Stimulated activated CD4-positive, alpha-beta T cell treated with anti-CD3 and anti-CD28 coated beads, Interleukin-4, amount 100 ng/mL, for 1 hour (primary cell): Measurements from ENCODE around the gene LRRC8B.
A peak's percentile ranks its signal among the peaks of the same experiment; 100 is the strongest.
"Not testable (repeated sequence)": the region's sequence is repeated elsewhere in the genome, so short reads cannot be mapped to it uniquely, and the experiment has no call there.

Experiments used
- DNase-seq: peaks from one replicate; pipeline ENCODE4 v3.0.0-alpha.2; 2020

LRRC8B gene

DNA sequence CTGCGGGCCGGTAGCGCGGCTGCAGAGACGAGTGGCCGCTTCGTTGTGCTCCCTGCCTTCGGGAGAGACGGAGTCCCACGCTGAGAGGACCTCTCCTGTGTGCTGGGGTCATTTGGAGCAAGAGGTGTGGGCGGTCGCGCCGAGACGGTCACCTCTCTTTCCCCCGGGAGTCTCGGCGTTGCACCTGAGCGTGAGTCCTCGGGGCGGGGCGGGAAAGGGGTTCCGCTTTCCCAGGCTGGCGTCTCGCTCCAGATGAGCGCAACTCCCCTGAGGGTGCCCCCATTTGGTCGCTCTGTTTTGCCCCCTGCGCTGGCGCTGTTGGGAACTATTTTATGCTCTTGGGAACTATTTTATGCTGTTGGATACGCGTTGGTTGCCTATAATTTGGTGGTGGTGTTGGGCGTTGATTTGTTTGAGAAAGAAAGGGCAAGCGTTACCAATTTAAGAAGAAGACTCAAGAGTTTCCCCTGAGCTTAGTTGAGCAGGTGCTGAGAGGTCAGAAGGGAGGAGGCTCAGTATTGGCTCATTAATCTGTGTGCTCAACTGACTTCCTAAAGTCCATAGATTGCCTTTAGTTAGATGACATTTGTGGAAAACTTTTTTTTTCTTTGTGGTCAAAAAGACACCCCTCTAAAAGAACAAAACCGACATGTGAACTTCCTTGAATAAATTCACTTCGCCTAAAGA is 683 bp downstream of the LRRC8B start:
- DNase-seq: peak; percentile 47

DNA sequence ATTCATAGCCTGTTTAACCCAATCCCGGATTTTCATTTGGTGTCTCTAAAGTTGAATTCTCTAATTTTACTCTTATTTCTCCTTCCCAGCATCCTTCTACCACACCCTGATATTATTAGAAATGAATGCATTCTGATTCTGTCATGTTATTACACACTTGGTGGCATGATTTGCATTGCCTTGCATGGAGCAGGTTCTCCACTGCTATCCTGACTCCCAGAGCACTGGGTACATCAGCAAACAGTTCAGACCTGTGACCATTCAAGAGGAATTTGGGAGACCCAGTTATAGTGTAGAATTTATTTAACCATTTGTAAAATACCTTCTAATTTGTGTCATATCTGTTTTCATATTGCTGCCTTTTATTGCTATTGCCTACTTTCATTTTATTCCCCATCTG is 2.6 kb downstream of the LRRC8B start:
- DNase-seq: no peak

DNA sequence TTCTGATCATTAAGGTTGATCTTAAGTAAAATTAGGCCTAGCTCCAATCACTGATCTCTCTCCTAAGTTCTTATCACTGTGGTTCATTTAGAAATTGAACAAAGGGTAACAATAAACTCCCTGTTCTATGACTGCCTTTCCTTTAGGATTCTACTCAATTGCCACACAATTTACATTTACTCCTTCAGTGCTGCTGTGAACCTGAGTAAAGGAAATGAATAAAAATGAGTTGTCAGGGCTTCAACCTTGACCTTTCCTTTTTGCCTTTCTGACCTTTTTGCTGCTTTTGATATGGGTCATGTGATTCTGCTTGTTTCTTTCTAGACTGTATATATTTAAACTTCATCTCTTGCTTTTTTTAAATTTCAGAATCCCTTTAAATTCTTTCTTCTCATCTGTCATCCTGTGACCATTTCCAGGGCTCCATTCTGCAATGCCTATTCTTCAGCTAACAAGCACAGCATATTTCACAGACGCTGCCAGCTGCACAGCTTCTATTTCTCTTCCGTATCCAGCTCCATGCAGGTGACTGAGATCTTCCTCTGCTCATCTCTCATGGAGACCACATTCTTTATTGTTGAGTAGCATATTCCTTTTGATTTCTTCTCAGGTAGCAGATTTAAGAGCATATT is 3.2 kb downstream of the LRRC8B start:
- no peak for DNase-seq

DNA sequence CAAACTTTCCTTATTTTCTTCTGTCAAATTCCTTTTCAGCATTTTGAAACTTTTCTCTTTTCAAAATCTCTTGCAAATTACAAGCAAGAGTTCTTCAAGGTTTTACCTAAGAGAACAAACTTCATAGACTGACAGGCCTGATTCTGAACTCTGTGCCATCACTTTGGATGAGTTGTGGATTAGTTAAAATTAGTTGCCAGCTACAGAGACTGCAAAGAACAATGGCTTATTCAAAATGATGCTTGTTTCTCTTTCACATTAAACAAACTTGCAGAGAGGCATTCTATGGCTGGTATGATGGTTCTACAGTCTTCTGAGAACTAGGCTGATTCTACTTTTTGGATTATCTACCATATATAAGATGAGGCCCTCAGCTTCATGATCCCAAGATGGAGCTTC is 3.8 kb downstream of the LRRC8B start:
- no peak for DNase-seq

DNA sequence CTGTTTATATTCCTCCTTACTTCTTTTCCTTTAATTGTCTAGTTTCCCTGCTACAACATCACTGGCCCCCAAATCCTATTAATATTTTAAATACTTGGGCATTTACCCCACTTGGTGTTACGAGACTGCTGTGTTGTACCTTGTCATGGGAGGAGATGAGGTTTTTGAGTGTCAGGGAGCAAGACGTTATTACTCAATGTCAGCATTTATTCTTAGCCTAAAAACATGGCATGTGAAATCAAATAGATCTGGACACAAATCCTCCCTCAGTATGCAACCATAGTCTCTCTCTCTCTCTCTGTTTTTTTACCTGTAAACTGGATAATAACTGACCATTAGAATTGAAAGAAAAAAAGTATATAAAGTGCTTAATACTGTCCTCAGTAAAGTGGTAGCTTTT is 4.6 kb downstream of the LRRC8B start:
- DNase-seq: no peak

DNA sequence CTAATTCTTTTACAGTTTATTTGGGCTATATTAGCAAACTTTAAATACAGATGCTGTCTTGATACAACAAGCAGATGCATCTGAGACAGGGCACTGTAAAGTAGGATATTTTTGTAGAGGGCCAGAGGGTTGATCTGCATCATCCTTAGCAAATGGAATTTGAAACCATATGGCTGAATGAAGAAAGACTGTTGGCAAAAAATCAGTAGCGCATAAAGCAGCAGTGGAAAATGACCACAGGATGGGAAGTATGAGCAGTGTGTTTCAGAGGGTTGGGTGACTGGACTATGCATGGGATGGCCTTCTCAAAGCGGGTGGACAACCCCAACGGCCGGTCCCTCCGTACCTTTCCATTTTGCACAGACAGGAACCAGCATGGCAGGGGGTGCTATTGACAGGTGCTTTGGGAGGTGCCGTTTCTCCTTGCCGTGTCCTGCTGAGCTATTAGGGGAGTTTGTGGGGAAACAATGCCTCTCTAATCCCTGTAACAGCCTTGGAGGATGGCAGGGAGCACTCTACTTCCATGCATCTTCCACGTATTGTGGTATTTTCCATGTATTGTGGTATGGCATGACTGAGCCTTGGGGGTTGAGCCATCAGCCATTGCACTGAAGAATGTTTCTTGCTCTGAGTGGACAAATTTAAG is 5.9 kb downstream of the LRRC8B start:
- DNase-seq: no peak

DNA sequence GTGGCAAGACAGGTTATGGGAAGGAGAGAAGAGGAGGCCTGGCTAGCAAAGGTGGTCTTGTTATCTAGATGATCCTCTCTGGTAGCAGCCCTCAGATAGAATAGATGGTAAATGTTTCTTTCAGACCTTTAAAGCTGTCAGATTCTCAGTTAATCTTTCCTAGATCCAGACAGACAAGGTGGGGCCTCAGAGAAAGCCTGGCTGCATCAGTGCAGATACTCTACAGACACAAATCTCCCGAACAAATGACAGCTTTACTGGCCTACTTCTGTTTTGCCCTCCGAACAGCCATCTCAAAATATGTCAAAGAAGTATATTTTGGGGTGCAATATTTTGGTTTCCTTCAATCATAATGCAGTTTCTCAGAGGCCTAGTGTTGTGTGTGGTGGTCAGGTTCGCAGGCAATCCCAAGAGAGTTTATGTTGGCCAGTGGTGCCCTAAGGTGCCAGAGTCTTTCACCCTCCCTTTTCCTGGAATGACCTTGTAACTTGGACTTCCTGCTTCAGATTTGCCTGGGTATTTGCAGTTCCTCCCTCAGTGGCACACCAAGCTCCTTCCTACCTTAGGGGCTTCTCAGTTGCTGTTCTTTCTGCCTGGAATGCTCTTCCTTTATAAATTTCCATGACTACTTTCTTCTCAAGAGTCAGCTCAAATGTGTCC is 7.0 kb downstream of the LRRC8B start:
- DNase-seq: no peak

DNA sequence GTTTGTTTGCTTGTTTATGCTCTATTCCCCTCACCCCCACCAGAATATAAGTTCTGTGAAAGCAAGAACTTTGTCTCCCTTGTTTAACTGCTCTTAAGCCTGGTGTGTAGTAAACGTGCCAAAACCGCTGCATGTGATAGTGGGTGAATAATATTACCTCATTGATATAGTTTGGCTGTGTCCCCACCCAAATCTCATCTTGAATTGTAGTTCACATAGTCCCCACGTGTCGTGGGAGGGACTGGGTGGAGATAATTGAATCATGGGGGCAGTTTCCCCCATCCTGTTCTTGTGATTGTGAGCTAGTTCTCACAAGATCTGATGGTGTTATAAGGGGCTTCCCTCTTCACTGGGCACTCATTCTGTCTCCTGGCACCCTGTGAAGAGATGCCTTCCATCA is 7.6 kb downstream of the LRRC8B start:
- DNase-seq: no peak

DNA sequence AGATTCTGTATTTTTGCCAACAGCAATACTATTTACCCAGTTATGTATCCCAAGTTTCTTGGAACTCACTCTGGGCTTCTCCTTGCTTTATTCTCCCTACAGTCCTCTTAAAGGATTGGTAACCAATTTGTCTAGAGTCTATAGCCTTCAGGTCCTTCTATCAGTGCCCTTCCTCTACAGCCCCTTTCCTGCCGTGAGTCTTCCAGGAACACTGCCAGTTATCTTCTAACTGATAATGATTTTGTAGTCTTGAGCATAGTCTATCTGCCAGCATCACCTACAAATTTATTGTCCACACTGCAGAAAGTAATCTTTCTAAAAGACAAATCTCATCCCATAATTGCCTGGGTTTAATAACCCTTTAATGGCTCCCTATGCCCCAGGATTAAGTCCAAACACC is 8.2 kb downstream of the LRRC8B start:
- no peak for DNase-seq

DNA sequence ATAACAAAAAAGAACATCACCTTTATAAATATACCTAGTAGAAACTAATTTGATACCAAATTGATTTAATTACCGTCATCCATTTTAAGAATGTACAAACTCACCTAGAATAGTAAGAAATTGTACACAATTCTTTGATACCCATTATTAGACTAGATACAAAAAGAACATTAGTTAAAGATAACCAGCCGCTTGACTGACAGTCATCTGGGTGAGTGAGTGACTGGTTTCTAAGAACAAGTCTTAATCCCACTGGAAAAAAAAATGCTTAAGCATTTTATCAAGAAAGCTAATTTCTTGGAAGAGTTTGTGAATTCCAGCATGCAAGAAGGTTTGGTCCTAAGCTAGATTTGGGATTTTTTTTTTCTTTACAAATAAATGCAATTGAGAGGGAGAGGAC is 10.9 kb downstream of the LRRC8B start:
- no peak for DNase-seq

DNA sequence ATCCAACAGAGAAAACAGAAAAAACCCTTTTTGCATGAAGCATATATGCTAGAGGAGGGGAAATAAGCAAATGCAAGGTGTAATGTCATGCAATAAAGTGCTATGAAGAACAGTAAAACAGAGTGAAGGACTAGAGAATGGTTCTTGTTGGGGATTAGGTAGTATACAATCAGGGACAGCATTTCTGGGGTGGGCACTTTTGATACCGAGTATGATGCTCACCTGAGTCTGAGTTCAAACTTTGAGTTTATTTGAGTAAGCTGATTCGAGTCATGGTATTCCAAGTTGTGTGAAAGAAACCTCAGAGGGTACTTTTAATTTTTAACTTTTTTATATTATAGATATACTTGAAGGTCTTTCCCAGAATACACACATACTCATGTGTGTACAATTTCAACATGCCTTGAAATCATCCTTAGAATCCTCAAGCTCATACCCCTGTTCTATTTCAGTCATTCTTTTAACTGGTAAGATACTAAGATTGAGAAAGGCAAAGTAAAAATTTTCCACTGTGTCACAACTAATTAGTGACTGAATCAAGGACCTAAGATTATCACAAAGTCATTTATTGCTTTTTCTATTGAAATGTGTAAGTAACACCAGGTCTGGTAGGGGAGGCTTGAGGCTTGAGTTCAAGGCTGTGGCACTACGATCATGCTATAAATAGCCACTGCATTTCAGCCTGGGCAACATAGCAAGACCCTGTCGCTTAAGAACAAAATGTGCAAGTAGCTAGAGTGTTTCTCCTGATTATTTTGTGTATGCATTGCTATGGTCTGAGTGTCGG is 12.1 kb downstream of the LRRC8B start:
- DNase-seq: no peak

DNA sequence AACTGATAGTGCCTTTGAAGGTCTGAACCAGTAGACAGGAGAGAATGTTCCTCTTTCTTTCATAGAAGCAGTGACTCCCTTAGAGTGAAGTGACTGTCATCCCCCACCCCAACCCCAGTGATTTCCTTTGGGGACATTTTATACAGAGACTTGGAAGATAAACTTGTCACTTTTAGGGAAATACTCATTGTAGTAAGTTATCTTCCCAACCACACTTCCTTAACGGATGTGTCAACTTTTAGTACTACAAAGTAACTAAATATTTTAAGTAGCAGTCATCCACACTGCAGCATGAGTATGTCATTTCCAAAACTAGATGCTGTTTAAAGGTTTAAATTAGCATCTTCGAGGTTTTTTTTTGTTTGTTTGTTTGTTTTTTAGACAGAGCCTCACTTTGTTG is 13.7 kb downstream of the LRRC8B start:
- DNase-seq: no peak

DNA sequence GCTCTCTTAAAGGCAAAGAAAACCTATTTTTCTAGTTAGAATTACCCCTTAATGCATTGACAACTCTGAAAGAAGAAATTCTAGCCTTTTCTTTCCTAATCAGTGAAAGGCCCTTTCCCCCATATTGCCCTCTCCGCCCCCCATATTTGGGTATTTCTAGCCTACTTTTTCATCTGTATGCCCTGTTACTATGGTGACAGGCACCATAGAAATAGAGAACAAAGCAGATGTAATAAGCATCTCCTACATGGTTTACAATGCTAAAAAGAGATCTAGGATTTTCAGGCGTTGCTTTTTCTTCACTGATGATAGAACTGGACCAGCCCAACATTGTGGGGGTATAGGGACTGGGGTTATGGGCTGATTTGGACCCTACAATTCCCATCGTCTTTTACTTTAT is 14.5 kb downstream of the LRRC8B start:
- DNase-seq: no peak

DNA sequence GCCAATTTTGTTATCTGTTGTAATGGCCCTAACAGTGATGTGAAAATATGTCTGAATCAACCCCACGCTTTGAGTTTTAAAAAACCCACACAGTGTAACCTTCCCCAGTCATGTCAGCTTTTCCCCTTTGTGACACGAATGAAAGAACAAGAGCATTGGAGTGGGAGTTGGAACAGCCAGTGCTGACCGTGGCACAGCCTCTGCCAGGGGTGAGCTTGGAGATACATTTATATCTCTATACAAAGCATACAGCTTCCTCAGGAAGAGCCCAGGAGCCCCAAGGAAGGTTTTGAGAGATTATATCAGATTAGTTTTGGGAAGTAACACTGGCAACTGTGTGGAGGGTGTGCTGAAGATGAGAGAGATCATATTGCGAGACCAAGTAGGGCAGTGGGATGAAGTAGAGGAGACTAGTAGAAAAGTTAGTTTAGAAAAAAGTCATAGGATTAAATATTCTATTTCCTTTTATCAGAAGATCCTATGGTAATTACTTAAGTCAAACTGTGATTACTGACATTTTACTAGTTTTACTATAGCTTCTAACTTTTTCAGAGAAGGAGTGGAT is 15.9 kb downstream of the LRRC8B start:
- DNase-seq: peak; percentile 18

DNA sequence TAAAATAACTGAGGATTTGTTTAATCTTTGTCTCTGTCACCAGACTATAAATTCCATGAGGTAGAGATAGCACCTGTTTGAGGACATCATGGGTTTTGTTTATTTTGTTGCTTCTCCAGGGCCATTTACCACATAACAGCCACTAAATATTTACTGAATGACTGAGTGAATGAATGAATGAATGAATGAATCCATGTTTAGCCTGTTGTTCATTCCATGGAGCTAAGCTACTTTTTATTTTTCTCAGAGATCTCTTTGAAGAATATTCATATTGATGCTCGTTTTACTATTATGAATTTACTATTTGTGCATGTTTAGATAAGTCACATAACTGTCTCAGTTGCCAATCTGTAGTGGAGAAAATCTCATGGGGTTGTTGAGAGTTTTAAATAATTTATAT is 17.7 kb downstream of the LRRC8B start:
- no peak for DNase-seq

DNA sequence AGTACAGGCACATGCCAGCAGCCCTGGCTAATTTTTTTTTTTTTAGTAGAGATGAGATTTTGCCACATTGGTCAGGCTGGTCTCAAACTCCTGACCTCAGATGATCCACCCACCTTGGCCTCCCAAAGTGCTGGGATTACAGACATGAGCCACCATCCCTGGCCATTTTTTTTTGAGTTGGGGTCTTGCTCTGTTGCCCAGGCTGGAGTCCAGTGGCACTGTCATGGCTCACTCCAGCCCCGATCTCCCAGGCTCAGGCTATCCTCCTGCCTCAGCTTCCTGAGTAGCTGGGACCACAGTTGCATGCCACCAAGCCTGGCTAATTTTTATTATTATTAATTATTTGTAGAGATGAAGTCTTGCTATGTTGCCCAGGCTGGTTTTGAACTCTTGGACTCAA is 19.0 kb downstream of the LRRC8B start:
- DNase-seq: not testable (repeated sequence)

DNA sequence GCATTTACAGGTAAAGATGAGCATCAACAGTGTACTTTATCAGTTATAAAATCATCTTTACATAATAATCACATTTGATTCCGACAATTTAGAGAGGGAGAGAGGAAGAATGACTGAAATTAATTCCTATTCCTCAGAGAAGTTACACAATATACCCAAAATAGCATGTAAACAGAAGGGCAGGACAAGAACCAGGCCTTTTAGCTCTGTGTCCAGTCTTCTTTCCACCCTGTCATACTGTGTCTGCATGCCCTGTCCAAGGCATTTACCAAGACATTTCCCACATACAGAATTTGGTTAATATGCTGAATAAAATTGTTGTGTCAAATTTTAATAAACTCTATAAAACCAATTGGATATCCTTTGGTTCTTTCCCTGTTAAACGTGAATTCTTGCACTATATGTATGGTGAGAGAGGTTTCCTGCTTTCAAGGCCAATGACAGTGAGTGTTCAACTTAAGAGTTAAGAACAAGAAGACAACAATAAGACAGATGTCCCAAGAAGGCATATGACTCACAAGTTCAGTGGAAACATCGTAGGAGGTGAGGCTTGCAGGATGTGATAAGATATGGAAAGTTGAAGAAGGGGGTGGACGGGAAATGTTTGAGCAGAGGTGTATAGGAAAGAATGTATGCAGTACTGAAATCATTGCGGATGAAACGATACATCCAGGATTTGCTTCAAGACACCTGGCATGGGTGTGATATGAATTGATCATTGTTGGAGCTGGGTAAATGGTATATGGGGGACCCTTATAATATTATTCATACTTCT is 20.8 kb downstream of the LRRC8B start:
- no peak for DNase-seq

DNA sequence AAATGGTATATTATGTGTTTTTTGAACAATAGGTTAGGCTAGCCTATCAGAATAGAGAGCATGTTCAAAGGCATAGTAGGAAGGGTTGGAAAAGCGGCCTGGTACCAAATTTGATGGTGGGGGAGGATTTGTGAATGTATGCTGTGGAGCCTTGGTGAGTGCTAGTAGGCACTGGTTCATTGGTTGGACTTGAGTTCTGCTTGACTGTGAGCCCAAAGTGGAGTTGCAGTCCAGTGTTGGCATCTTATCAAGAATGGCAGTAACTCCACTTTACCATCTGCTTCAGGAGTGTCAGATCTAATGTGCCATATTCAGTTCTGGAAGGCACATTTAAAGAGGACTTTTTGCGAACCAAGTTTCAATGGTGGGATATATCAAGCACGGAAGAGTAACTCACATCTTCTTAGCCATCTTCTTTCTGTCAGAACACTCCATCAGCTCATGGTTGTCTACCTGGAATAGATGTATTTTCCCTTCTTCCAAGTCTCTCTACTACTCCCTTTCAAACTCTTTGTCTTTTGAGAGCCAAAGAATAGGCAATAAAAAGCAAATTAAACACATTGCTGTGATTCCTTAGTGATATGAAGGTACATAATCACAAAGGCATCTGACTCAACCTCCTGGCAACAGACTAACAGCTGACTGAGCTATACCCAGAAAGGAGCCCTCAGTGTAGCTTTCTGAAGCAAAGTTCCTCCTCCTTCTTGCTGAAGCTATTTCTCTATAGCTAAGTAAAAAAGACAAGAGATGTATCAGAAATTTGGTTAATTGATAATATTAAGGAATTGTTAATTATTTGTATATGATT is 21.7 kb downstream of the LRRC8B start:
- no peak for DNase-seq

DNA sequence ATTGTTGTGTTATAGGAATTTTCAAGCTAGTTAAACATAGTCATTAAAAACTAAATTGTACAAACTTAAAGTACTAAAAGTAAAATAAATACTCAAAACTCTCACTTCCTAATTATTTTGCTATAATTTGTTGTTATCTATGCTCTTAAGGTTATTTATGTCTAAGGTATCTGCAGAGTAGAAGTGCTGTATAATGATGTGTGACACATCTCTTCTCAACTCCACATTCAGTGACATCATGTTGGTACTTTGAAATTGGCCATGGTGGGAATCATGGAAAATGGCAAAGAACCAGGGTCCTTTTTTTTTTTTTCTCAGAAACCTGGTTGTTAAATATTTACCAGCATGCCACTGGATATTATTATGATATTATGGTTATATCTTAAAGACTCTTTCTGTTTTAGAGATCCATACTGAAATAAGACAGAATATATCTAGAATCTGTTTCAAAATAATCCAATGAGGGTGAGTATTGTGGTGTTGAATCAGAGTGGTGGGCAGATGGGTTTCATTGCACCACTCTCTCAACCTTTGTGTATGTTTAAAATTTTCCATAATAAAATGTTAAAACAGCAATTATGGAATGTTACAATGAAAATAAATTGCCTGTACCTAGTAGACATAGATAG is 22.4 kb downstream of the LRRC8B start:
- no peak for DNase-seq

DNA sequence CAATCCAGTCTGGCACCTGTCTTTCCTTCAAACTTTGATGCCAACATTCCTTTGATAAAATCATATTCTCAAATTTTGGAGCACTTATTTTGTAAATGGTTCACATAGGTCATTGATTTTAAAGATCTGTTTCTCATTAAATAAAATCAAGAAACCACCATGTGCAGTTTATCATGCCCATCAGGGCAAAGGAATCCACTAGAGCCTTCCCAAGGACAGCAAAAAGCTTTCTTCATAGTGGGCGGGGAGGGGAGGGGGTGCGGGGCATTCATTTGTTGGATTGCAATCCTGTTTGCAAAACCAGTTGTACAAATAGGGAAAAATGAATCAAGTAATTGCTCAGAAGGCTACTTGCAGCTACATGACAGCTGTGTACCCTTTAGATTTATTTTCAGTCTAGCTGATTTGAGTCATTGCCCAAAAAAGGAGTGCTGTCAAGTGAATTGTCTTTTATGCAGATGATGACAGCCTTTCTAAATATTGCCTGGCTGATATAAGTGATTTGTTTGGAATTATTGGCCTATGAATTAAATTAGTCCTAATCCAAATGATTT is 23.0 kb downstream of the LRRC8B start:
- DNase-seq: no peak
